GM12891 (cell line): ENCODE data around the gene CFAP298.

Experiments used
- DNase-seq: peaks from one replicate; pipeline ENCODE4 v3.0.0; 2011; ENCODE audit warnings: low spot score; ENCODE audit not compliant: insufficient read length
- FAIRE-seq: peaks from 2 replicates; lab custom pipeline; 2011; peaks lifted over from hg19 to GRCh38; lab: Jason Lieb, UNC
- PAX5 ChIP-seq: IDR thresholded peaks from 2 replicates; pipeline ENCODE4 v1.6.1; 2011; ENCODE audit warnings: low read length, moderate library complexity, mild to moderate bottlenecking; ENCODE audit not compliant: insufficient read depth, severe bottlenecking
- POLR2A ChIP-seq: IDR thresholded peaks from 2 replicates; pipeline ENCODE4 v1.6.1; 2011; ENCODE audit warnings: low read depth, low read length, control low read depth
- POLR2AphosphoS5 ChIP-seq: IDR thresholded peaks from 2 replicates; pipeline ENCODE4 v1.6.1; 2011; ENCODE audit warnings: low read depth, low read length, control low read depth
- POU2F2 ChIP-seq: IDR thresholded peaks from 2 replicates; pipeline ENCODE4 v1.6.1; 2011; ENCODE audit warnings: low read depth, mild to moderate bottlenecking, control low read depth, low read length, moderate library complexity
- SPI1 ChIP-seq: IDR thresholded peaks from 2 replicates; pipeline ENCODE4 v1.6.1; 2011; ENCODE audit warnings: low read depth, low read length, control low read depth
- TAF1 ChIP-seq: IDR thresholded peaks from 2 replicates; pipeline ENCODE4 v1.6.1; 2011; ENCODE audit warnings: low read depth, low read length, control low read depth

The CFAP298 gene

DNA sequence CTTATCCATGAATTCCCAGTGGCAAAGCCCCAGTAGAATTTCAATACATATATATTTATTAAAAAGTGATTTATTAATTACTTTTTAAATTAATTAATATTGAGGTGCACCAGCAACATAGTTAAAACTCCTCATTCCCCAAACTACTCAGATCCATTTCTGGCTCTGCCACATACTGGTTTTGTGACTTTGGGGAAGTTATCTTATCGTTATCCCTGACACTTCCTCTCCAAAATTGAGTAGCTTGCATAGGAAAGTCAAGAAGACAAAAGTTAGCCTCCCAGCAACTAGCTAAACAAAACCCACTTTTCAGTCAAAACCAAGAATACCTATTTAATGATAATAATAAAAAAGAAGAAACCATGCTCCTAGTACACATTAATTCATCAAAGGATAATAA lies 62.7 kb downstream of the CFAP298 start:
- FAIRE-seq (no peak), DNase-seq (no peak)
- TF ChIP-seq SPI1, result no peak
- TF ChIP-seq POLR2AphosphoS5, result no peak
- no peak for TF ChIP-seq POU2F2
- no peak for TF ChIP-seq TAF1
- no peak for TF ChIP-seq POLR2A
- no peak for TF ChIP-seq PAX5
